Keratinocyte (primary cell): Measurements from ENCODE around the gene CPED1. TPM values are rescaled to one million over a fixed set of nuclear protein-coding genes. Genes with fewer than 3 reads are reported as not detected.
"Not testable (repeated sequence)": the region's sequence is repeated elsewhere in the genome, so short reads cannot be mapped to it uniquely, and the experiment has no call there.

Experiments used
- DNase-seq: peaks from one replicate; pipeline ENCODE4 v3.0.0-alpha.2; 2011; ENCODE audit warnings: low read depth, missing footprints, low spot score
- FAIRE-seq: peaks from 2 replicates; lab custom pipeline; 2011; peaks lifted over from hg19 to GRCh38; lab: Jason Lieb, UNC
- H2AFZ ChIP-seq: 2 replicates; pipeline ENCODE4 v1.6.0; 2012; ENCODE audit warnings: low read length, control low read depth, inconsistent platforms; ENCODE audit not compliant: control insufficient read depth
- H3K27ac ChIP-seq: 2 replicates; pipeline ENCODE4 v1.5.1; 2011; ENCODE audit warnings: low read length; ENCODE audit not compliant: control insufficient read depth, insufficient read depth
- H3K27me3 ChIP-seq: 3 replicates; pipeline ENCODE4 v1.6.0; 2011; ENCODE audit warnings: low read length; ENCODE audit not compliant: control insufficient read depth, insufficient read depth; ENCODE audit errors: extremely low read depth
- H3K36me3 ChIP-seq, 2 experiments: 2 replicates in 1 of 2; 3 replicates in 1 of 2; pipeline ENCODE4 v1.5.1; 2011; ENCODE audit warnings: low read length in 2 of 2, mild to moderate bottlenecking in 1 of 2; ENCODE audit not compliant: control insufficient read depth in 2 of 2, insufficient read depth in 2 of 2; ENCODE audit errors: extremely low read depth in 1 of 2
- H3K4me1 ChIP-seq: 3 replicates; pipeline ENCODE4 v1.5.1; 2011; ENCODE audit warnings: low read length; ENCODE audit not compliant: control insufficient read depth, insufficient read depth; ENCODE audit errors: extremely low read depth
- H3K4me2 ChIP-seq: 3 replicates; pipeline ENCODE4 v1.6.0; 2011; ENCODE audit warnings: low read depth, low read length; ENCODE audit not compliant: control insufficient read depth, insufficient read depth; ENCODE audit errors: extremely low read depth
- H3K4me3 ChIP-seq, 3 experiments: fragments of 200-600 bp in 1 of 3; sonication (generic) in 1 of 3; 2 replicates in 2 of 3; 3 replicates in 1 of 3; pipeline ENCODE4 v1.5.1; 2011 to 2016; ENCODE audit warnings: low read length in 3 of 3, mild to moderate bottlenecking in 3 of 3, control low read depth in 2 of 3, inconsistent platforms in 1 of 3, low read depth in 1 of 3, mixed read lengths in 1 of 3, mixed run types in 1 of 3, moderate library complexity in 1 of 3; ENCODE audit not compliant: control insufficient read depth in 2 of 3, insufficient read depth in 2 of 3; ENCODE audit errors: extremely low read depth in 1 of 3
- H3K79me2 ChIP-seq: 2 replicates; pipeline ENCODE4 v1.6.0; 2012; ENCODE audit warnings: low read length; ENCODE audit not compliant: control insufficient read depth, insufficient read depth
- H3K9ac ChIP-seq: 3 replicates; pipeline ENCODE4 v1.6.0; 2011; ENCODE audit warnings: low read length; ENCODE audit not compliant: control insufficient read depth, insufficient read depth; ENCODE audit errors: extremely low read depth
- H3K9me1 ChIP-seq: 3 replicates; pipeline ENCODE4 v1.6.0; 2011; ENCODE audit warnings: low read length; ENCODE audit not compliant: control insufficient read depth, insufficient read depth; ENCODE audit errors: extremely low read depth
- H3K9me3 ChIP-seq: 2 replicates; pipeline ENCODE4 v1.5.1; 2012; ENCODE audit warnings: low read depth, low read length; ENCODE audit not compliant: control insufficient read depth
- H4K20me1 ChIP-seq: 3 replicates; pipeline ENCODE4 v1.6.0; 2011; ENCODE audit warnings: low read length; ENCODE audit not compliant: control insufficient read depth, insufficient read depth; ENCODE audit errors: extremely low read depth
- EZH2 ChIP-seq: IDR thresholded peaks from one replicate; pipeline ENCODE4 v1.6.1; 2012; ENCODE audit warnings: inconsistent platforms, mild to moderate bottlenecking, low read length, moderate library complexity
- dilution Hi-C: fragments of 300-500 bp; cut with MboI; formaldehyde crosslinking; loops from one replicate; pipeline ENCODE4 v1.7.0; 2020; ENCODE audit warnings: low sequenced_read_pairs; ENCODE audit not compliant: extremely low pct_ligation_motif_present
- polyA plus RNA-seq, 5 experiments: library from polyadenylated mRNA; depleted of rRNA in 3 of 5; stranded (reverse) in 3 of 5; stranded (forward) in 1 of 5; unstranded in 1 of 5; fragments of >200 nt; gene quantifications; 1 replicate in 1 of 5; 2 replicates in 3 of 5; 3 replicates in 1 of 5; pipeline versions ENCODE4 v1.2.1 to v1.2.3, GENCODE V29; 2011 to 2012; ENCODE audit warnings: missing spikeins in 2 of 5, low read depth in 1 of 5, low replicate concordance in 1 of 5
- TF ChIP-seq, protein P1 (sequence below), 3 experiments: IDR thresholded peaks in 1 of 3; conservative IDR thresholded peaks in 1 of 3; optimal IDR thresholded peaks in 1 of 3; 2 replicates in 2 of 3; 3 replicates in 1 of 3; pipeline versions ENCODE3 to v1.5.1; 2011; ENCODE audit warnings: low read length in 3 of 3, mild to moderate bottlenecking in 3 of 3, moderate library complexity in 2 of 3, control low read depth in 1 of 3, inconsistent platforms in 1 of 3; ENCODE audit not compliant: insufficient read depth in 2 of 3; ENCODE audit errors: extremely low read depth in 1 of 3

CPED1 gene
- polyA plus RNA-seq, 1 donor (not counting 4 experiments of a cell fraction or from before 2014, with no cell fraction given) = 0.62 TPM

GRCh38 chr7:121057878-121058277, 69.4 kb downstream of the CPED1 start:
- dilution Hi-C loops = no loop called here
- Histone ChIP-seq H4K20me1 (no peaks in the 10 kb centered on the region), H3K27me3 (no peaks in the 10 kb centered on the region), H3K36me3 (no peaks in the 10 kb centered on the region), H3K4me2 (no peak overlapping the region), H3K4me1 (no peaks in the 10 kb centered on the region), H3K4me3 (no peak overlapping the region), H3K79me2 (no peaks in the 10 kb centered on the region), H3K27ac (no peak overlapping the region), H3K9me1 (no peaks in the 10 kb centered on the region), H3K9me3 (no peaks in the 10 kb centered on the region), H3K9ac (no peak overlapping the region), H2AFZ (no peak overlapping the region)
- DNase-seq (no peak), FAIRE-seq (no peak)
- TF ChIP-seq, protein P1, sequence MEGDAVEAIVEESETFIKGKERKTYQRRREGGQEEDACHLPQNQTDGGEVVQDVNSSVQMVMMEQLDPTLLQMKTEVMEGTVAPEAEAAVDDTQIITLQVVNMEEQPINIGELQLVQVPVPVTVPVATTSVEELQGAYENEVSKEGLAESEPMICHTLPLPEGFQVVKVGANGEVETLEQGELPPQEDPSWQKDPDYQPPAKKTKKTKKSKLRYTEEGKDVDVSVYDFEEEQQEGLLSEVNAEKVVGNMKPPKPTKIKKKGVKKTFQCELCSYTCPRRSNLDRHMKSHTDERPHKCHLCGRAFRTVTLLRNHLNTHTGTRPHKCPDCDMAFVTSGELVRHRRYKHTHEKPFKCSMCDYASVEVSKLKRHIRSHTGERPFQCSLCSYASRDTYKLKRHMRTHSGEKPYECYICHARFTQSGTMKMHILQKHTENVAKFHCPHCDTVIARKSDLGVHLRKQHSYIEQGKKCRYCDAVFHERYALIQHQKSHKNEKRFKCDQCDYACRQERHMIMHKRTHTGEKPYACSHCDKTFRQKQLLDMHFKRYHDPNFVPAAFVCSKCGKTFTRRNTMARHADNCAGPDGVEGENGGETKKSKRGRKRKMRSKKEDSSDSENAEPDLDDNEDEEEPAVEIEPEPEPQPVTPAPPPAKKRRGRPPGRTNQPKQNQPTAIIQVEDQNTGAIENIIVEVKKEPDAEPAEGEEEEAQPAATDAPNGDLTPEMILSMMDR (optimal IDR thresholded peaks at IDR 0.05 in 1 of 3, IDR thresholded peaks at IDR 0.05 in 1 of 3, conservative IDR thresholded peaks at IDR 0.05 in 1 of 3; ENCODE audit: extremely low read depth in 1 of 3, insufficient read depth in 2 of 3, low read length in 3 of 3) = no peak
- TF ChIP-seq EZH2 = no peak

GRCh38 chr7:121058975-121059374, 70.5 kb downstream of the CPED1 start:
- no peak for FAIRE-seq
- Histone ChIP-seq H3K36me3 (no peaks in the 10 kb centered on the region), H3K4me1 (no peaks in the 10 kb centered on the region), H4K20me1 (no peaks in the 10 kb centered on the region), H3K9me3 (no peaks in the 10 kb centered on the region), H3K79me2 (no peaks in the 10 kb centered on the region), H3K4me3 (no peak overlapping the region), H3K27ac (no peak overlapping the region), H3K27me3 (no peaks in the 10 kb centered on the region), H3K4me2 (no peak overlapping the region), H3K9me1 (no peaks in the 10 kb centered on the region), H3K9ac (no peak overlapping the region), H2AFZ (no peak overlapping the region)
- dilution Hi-C loops = no loop called here
- TF ChIP-seq, protein P1 (optimal IDR thresholded peaks at IDR 0.05 in 1 of 3, IDR thresholded peaks at IDR 0.05 in 1 of 3, conservative IDR thresholded peaks at IDR 0.05 in 1 of 3; ENCODE audit: extremely low read depth in 1 of 3, insufficient read depth in 2 of 3, low read length in 3 of 3) = no peak
- no peak for TF ChIP-seq EZH2
- DNase-seq = no peak

DNA sequence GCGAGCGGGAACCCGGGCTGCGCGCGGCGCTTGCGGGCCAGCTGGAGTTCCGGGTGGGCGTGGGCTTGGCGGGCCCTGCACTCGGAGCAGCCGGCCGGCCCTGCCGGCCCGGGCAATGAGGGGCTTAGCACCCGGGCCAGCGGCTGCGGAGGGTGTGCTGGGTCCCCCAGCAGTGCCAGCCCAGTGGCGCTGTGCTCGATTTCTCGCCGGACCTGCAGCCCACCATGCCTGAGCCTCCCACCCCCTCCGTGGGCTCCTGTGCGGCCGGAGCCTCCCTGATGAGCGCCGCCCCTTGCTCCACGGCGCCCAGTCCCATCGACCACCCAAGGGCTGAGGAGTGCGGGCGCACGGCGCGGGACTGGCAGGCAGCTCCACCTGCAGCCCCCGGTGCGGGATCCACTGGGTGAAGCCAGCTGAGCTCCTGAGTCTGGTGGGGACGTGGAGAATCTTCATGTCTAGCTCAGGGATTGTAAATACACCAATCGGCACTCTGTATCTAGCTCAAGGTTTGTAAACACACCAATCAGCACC, 71.5 kb downstream of the CPED1 start:
- H3K4me2 ChIP-seq, DNase-seq, H3K27me3 ChIP-seq, H3K27ac ChIP-seq, H2AFZ ChIP-seq, H3K9me3 ChIP-seq, H3K4me1 ChIP-seq, FAIRE-seq, H3K79me2 ChIP-seq, H3K36me3 ChIP-seq, H3K4me3 ChIP-seq, H3K9me1 ChIP-seq, dilution Hi-C loops, H4K20me1 ChIP-seq, H3K9ac ChIP-seq: not testable (repeated sequence)
